HEK293 (cell line): Measurements from ENCODE around the gene OR51B5.

ENCODE experiments used
- IKZF3 ChIP-seq: fragments of 450-650 bp; IDR thresholded peaks from 2 replicates; pipeline ENCODE4 v1.5.0; 2018; ENCODE audit warnings: missing biosample characterization, mild to moderate bottlenecking, missing genetic modification characterization, moderate library complexity
- SP2 ChIP-seq: fragments of 450-650 bp; formaldehyde crosslinking; IDR thresholded peaks from 2 replicates; pipeline ENCODE4 v1.5.1; 2016; ENCODE audit warnings: missing biosample characterization, missing genetic modification characterization
- ZBTB17 ChIP-seq: fragments of 450-650 bp; formaldehyde crosslinking; IDR thresholded peaks from 2 replicates; pipeline ENCODE4 v1.5.1; 2016; ENCODE audit warnings: missing biosample characterization, missing genetic modification characterization
- ZBTB21 ChIP-seq: fragments of 450-650 bp; formaldehyde crosslinking; IDR thresholded peaks from 2 replicates; pipeline ENCODE4 v1.5.1; 2017; ENCODE audit warnings: missing biosample characterization, missing genetic modification characterization
- ZNF155 ChIP-seq: fragments of 450-650 bp; formaldehyde crosslinking; IDR thresholded peaks from 2 replicates; pipeline ENCODE4 v1.5.1; 2016; ENCODE audit warnings: missing biosample characterization, missing genetic modification characterization
- ZNF654 ChIP-seq: fragments of 450-650 bp; formaldehyde crosslinking; IDR thresholded peaks from 2 replicates; pipeline ENCODE4 v1.5.1; 2016; ENCODE audit warnings: low read depth, missing biosample characterization, missing genetic modification characterization
- ZNF791 ChIP-seq: fragments of 450-650 bp; formaldehyde crosslinking; IDR thresholded peaks from 2 replicates; pipeline ENCODE4 v1.5.1; 2016; ENCODE audit warnings: missing biosample characterization, missing genetic modification characterization
- ZSCAN16 ChIP-seq: fragments of 450-650 bp; formaldehyde crosslinking; IDR thresholded peaks from 2 replicates; pipeline ENCODE4 v1.5.1; 2016; ENCODE audit warnings: missing biosample characterization, missing genetic modification characterization
- TF ChIP-seq, protein P1 (sequence below): fragments of 450-650 bp; formaldehyde crosslinking; conservative IDR thresholded peaks from 2 replicates; pipeline ENCODE4 v1.5.1; 2016; ENCODE audit warnings: low read depth, missing biosample characterization, missing genetic modification characterization
- TF ChIP-seq, protein P2 (sequence below): fragments of 450-650 bp; formaldehyde crosslinking; IDR thresholded peaks from 2 replicates; pipeline ENCODE4 v1.5.1; 2016; ENCODE audit warnings: missing biosample characterization, missing genetic modification characterization
- TF ChIP-seq, protein P3 (sequence below): fragments of 450-650 bp; formaldehyde crosslinking; IDR thresholded peaks from 2 replicates; pipeline ENCODE4 v1.5.1; 2017; ENCODE audit warnings: missing biosample characterization, missing genetic modification characterization

OR51B5 gene

DNA sequence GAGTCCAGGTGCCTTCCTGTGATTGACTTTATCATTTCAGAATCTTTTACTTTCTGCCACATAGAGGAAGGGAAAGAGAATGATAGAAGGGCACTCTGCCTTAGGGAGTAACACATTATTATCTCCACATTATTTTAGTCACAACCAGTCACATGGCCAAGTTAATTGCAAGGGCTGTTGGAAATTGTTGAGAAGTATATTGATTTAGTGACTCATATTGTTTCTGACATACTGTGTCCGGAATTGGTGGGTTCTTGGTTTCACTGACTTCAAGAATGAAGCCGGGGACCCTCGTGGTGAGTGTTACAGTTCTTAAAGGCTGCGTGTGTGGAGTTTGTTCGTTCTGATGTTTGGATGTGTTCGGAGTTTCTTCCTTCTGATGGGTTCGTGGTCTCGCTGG is 50.3 kb downstream of the OR51B5 start (continued):
- TF ChIP-seq, protein P1, sequence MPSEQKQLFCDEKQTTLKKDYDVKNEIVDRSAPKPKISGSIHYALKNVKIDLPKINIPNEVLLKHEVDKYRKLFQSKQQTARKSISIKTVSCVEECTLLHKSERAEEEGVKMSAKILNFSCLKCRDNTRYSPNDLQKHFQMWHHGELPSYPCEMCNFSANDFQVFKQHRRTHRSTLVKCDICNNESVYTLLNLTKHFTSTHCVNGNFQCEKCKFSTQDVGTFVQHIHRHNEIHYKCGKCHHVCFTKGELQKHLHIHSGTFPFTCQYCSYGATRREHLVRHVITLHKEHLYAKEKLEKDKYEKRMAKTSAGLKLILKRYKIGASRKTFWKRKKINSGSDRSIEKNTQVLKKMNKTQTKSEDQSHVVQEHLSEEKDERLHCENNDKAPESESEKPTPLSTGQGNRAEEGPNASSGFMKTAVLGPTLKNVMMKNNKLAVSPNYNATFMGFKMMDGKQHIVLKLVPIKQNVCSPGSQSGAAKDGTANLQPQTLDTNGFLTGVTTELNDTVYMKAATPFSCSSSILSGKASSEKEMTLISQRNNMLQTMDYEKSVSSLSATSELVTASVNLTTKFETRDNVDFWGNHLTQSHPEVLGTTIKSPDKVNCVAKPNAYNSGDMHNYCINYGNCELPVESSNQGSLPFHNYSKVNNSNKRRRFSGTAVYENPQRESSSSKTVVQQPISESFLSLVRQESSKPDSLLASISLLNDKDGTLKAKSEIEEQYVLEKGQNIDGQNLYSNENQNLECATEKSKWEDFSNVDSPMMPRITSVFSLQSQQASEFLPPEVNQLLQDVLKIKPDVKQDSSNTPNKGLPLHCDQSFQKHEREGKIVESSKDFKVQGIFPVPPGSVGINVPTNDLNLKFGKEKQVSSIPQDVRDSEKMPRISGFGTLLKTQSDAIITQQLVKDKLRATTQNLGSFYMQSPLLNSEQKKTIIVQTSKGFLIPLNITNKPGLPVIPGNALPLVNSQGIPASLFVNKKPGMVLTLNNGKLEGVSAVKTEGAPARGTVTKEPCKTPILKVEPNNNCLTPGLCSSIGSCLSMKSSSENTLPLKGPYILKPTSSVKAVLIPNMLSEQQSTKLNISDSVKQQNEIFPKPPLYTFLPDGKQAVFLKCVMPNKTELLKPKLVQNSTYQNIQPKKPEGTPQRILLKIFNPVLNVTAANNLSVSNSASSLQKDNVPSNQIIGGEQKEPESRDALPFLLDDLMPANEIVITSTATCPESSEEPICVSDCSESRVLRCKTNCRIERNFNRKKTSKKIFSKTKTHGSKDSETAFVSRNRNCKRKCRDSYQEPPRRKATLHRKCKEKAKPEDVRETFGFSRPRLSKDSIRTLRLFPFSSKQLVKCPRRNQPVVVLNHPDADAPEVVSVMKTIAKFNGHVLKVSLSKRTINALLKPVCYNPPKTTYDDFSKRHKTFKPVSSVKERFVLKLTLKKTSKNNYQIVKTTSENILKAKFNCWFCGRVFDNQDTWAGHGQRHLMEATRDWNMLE (tag by site-specific recombination) = no peak
- TF ChIP-seq SP2 (tag by site-specific recombination) = no peak
- TF ChIP-seq, protein P2, sequence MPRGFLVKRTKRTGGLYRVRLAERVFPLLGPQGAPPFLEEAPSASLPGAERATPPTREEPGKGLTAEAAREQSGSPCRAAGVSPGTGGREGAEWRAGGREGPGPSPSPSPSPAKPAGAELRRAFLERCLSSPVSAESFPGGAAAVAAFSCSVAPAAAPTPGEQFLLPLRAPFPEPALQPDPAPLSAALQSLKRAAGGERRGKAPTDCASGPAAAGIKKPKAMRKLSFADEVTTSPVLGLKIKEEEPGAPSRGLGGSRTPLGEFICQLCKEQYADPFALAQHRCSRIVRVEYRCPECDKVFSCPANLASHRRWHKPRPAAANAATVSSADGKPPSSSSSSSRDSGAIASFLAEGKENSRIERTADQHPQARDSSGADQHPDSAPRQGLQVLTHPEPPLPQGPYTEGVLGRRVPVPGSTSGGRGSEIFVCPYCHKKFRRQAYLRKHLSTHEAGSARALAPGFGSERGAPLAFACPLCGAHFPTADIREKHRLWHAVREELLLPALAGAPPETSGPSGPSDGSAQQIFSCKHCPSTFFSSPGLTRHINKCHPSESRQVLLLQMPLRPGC (tag by site-specific recombination) = no peak
- no peak for TF ChIP-seq ZNF155 (tag by site-specific recombination)
- TF ChIP-seq ZBTB17 (tag by site-specific recombination) = no peak
- no peak for TF ChIP-seq ZNF791 (tag by site-specific recombination)
- no peak for TF ChIP-seq ZNF654 (tag by site-specific recombination)
- TF ChIP-seq, protein P3, sequence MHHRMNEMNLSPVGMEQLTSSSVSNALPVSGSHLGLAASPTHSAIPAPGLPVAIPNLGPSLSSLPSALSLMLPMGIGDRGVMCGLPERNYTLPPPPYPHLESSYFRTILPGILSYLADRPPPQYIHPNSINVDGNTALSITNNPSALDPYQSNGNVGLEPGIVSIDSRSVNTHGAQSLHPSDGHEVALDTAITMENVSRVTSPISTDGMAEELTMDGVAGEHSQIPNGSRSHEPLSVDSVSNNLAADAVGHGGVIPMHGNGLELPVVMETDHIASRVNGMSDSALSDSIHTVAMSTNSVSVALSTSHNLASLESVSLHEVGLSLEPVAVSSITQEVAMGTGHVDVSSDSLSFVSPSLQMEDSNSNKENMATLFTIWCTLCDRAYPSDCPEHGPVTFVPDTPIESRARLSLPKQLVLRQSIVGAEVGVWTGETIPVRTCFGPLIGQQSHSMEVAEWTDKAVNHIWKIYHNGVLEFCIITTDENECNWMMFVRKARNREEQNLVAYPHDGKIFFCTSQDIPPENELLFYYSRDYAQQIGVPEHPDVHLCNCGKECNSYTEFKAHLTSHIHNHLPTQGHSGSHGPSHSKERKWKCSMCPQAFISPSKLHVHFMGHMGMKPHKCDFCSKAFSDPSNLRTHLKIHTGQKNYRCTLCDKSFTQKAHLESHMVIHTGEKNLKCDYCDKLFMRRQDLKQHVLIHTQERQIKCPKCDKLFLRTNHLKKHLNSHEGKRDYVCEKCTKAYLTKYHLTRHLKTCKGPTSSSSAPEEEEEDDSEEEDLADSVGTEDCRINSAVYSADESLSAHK (tag by site-specific recombination) = no peak
- TF ChIP-seq ZSCAN16 (tag by site-specific recombination) = no peak
- no peak for TF ChIP-seq ZBTB21
- TF ChIP-seq IKZF3 (tag by site-specific recombination) = no peak
